ENCODE data around the gene PCYT1A. TPM values are rescaled to one million over a fixed set of nuclear protein-coding genes. Genes with fewer than 3 reads are reported as not detected.

Gene PCYT1A
- total RNA-seq, 1 experiment from 2014 or later, result 96.8 TPM

GRCh38 chr3:196323691-196324090, 36.2 kb upstream of the PCYT1A start:
- DNase-seq (ENCODE audit: low read depth, low spot score) (no peak), ATAC-seq (no peak)
- Histone ChIP-seq H3K4me1 (ENCODE audit: control insufficient read depth, insufficient read depth, low read length) (no peaks in the 10 kb centered on the region; the same call in 1 of the 2 replicates), H3K4me3 (ENCODE audit: low read depth in 2 of 2, low read length in 2 of 2) (no peak overlapping the region), H3K9me3 (ENCODE audit: control insufficient read depth, insufficient read depth, low read depth, low read length) (no peaks in the 10 kb centered on the region), H3K36me3 (ENCODE audit: control insufficient read depth, insufficient read depth, low read length) (no peaks in the 10 kb centered on the region), H3K27me3 (ENCODE audit: control insufficient read depth, insufficient read depth, low read length) (no peaks in the 10 kb centered on the region), H3K27ac (ENCODE audit: low read length) (no peak overlapping the region)
- ChIA-PET CTCF (no interaction called here), POLR2A (no interaction called here)
- BruUV-seq (replicated peaks), result no TSS peak
- in situ Hi-C loops (cut with HindIII; ENCODE audit: low pct_unique_long_range_greater_than_20kb, low sequenced_read_pairs), result no loop called here
- TF ChIP-seq TCF7L2 (IDR thresholded peaks at IDR 0.05; ENCODE audit: low read depth, low read length), result no peak
- TF ChIP-seq CTCF (IDR thresholded peaks at IDR 0.05), result no peak
- no peak for TF ChIP-seq REST (IDR thresholded peaks at IDR 0.05; ENCODE audit: insufficient read depth in 1 of 2, low read depth in 2 of 2, low read length in 1 of 2)
- no peak for TF ChIP-seq SIN3A (IDR thresholded peaks at IDR 0.05; ENCODE audit: borderline replicate concordance, insufficient read depth, low read depth, low read length)
- no peak for TF ChIP-seq POLR2AphosphoS5 (IDR thresholded peaks at IDR 0.05; ENCODE audit: low read depth, low read length)
- intact Hi-C loops (cut with micrococcal nuclease; ENCODE audit: unreplicated experiment), result no loop called here

- BruUV-seq (replicated peaks), result no TSS peak
- CTCF ChIA-PET, result interaction anchor here (0.7 kb wide), 1 partner anchor 230 kb away, joined by 3 read pairs; no protein-coding TSS in a partner anchor
Measured at GRCh38 chr3:196323016-196323415, 35.5 kb upstream of the PCYT1A start.

GRCh38 chr3:196321162-196321561, 33.6 kb upstream of the PCYT1A start:
- intact Hi-C loops (cut with micrococcal nuclease; ENCODE audit: unreplicated experiment), result no loop called here
- Histone ChIP-seq H3K4me1 (ENCODE audit: control insufficient read depth, insufficient read depth, low read length) (no peaks in the 10 kb centered on the region), H3K4me3 (ENCODE audit: low read depth in 2 of 2, low read length in 2 of 2) (no peak overlapping the region), H3K9me3 (ENCODE audit: control insufficient read depth, insufficient read depth, low read depth, low read length) (no peaks in the 10 kb centered on the region), H3K27me3 (ENCODE audit: control insufficient read depth, insufficient read depth, low read length) (no peaks in the 10 kb centered on the region), H3K36me3 (ENCODE audit: control insufficient read depth, insufficient read depth, low read length) (0 out of 2 replicates have a peak, but pooled peaks cover 2% of the 10 kb centered on the region), H3K27ac (ENCODE audit: low read length) (no peak overlapping the region)
- ATAC-seq (no peak), DNase-seq (ENCODE audit: low read depth, low spot score) (no peak)
- POLR2A ChIA-PET, result no interaction called here
- in situ Hi-C loops (cut with HindIII; ENCODE audit: low pct_unique_long_range_greater_than_20kb, low sequenced_read_pairs), result no loop called here
- no TSS peak for BruUV-seq (replicated peaks)
- TF ChIP-seq POLR2AphosphoS5 (IDR thresholded peaks at IDR 0.05; ENCODE audit: low read depth, low read length) (no peak), CTCF (IDR thresholded peaks at IDR 0.05) (no peak), SIN3A (IDR thresholded peaks at IDR 0.05; ENCODE audit: borderline replicate concordance, insufficient read depth, low read depth, low read length) (no peak), REST (IDR thresholded peaks at IDR 0.05; ENCODE audit: insufficient read depth in 1 of 2, low read depth in 2 of 2, low read length in 1 of 2) (no peak), TCF7L2 (IDR thresholded peaks at IDR 0.05; ENCODE audit: low read depth, low read length) (no peak)
- CTCF ChIA-PET, result no interaction called here

More at GRCh38 chr3:196323016-196323415, 35.5 kb upstream of the PCYT1A start:
- POLR2A ChIA-PET, result no interaction called here
- TF ChIP-seq POLR2AphosphoS5 (IDR thresholded peaks at IDR 0.05; ENCODE audit: low read depth, low read length), result no peak
- no peaks in the 10 kb centered on the region for H3K36me3 ChIP-seq (ENCODE audit: control insufficient read depth, insufficient read depth, low read length)
- intact Hi-C loops (cut with micrococcal nuclease; ENCODE audit: unreplicated experiment) (no loop called here), in situ Hi-C loops (cut with HindIII; ENCODE audit: low pct_unique_long_range_greater_than_20kb, low sequenced_read_pairs) (no loop called here)
- H3K9me3 ChIP-seq (ENCODE audit: control insufficient read depth, insufficient read depth, low read depth, low read length), result no peaks in the 10 kb centered on the region
- DNase-seq (ENCODE audit: low read depth, low spot score) (no peak), ATAC-seq (no peak)
- no peak overlapping the region for H3K27ac ChIP-seq (ENCODE audit: low read length)
- H3K4me3 ChIP-seq (ENCODE audit: low read depth in 2 of 2, low read length in 2 of 2), result no peak overlapping the region
- H3K27me3 ChIP-seq (ENCODE audit: control insufficient read depth, insufficient read depth, low read length), result no peaks in the 10 kb centered on the region
- no peaks in the 10 kb centered on the region; the same call in 1 of the 2 replicates for H3K4me1 ChIP-seq (ENCODE audit: control insufficient read depth, insufficient read depth, low read length)
